ENCODE measurements around the gene KCNF1.

DNA sequence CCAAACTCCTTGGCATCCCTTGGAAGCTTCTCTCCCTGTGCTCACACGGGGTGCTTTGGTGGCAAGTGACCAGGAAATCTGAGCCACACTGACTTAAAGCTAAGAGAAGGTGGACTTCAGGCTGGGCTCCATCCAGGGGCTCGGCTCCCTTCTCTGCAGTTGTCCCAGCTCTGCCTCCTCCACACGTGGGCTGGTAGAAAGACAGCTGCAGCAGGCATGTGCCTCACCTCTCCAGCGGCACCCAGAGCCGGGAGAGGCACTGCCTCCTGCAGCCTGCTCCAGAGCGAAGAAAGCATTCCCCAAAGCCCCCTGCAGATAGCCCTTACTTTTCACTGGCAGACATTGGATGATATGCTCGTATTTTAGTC, 11.3 kb downstream of the KCNF1 start:
- no peak for TF ChIP-seq CTCF (IDR thresholded peaks at IDR 0.05)
- no peak for TF ChIP-seq EZH2phosphoT487 (IDR thresholded peaks at IDR 0.05)
- no peak for TF ChIP-seq EZH2 (IDR thresholded peaks at IDR 0.05)
